CD4-positive, alpha-beta T cell treated with Interleukin-4 for 1 hour (primary cell): ENCODE measurements around the gene MAN2B1.

ENCODE experiments used
- DNase-seq, 2 donors: peaks; one replicate each; pipeline ENCODE4 v3.0.0-alpha.2; 2020 to 2022

Gene MAN2B1

DNA sequence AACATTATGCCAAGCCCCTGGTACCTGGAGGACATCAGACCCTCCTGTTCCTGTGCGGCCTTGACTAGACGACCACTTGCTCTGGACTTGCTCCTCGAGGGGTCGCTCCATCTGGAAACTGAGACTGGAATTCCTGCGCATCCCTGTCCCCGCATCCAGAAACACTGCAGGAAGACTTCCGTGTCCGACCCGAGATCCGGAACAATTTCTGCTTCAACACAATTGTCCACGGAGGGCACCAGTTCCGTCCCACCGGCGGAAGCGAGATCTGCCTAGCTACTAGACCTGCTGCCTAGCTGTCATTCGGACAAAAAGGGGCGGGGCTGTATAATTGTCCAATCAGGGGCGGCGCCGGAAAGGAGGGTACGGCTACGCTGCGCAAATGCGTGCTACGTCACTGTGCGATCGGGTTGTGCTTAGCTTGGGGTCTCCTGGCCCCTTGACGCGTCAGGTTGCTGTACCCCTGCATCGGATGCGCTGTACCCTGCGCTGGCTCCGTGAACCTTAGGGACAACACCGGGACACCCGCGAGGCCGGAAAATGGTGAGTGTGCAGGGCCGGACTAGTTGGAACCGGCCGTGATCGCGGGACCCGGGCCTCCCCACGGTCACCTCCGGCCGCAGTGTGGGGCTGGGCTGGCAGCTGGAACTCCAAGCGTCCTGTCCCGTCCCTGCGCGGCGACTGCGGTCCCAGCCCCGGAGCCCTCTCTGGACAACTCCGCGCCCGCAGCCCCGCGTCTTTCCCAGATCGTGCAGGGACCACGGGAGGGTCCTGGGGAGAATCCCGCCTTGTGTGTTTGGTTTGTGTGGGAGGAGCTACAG lies 55.8 kb downstream of the MAN2B1 start, which contains the start of the genes ZNF490 and ZNF791:
Gene ZNF490, minus strand, starts transcription at position 274 of the 821 bp plus-strand sequence. Its CDS starts 133 bp downstream, at position 141.
Gene ZNF791, plus strand, starts transcription at position 381 of the 821 bp plus-strand sequence. Its CDS starts 160 bp downstream, at position 541.
- peak; percentile 98 for DNase-seq

DNA sequence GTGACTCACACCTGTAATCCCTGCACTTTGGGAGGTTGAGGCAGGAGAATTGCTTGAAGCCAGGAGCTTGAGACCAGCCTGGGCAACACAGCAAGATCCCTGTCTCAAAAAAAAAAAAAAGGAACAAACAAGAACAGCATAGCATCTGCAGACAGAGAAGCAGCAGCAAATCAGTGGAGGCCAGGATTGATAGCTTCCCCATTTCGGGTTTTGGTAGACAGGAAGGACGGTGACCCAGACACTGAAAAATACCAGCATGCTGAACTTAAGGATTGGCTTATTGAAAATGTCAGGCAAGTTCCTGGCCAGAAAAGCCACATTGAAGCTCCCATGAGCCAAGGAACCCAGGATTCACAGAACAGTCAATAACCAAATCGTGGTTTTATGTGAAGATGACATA lies 58.9 kb downstream of the MAN2B1 start:
- DNase-seq = no peak

DNA sequence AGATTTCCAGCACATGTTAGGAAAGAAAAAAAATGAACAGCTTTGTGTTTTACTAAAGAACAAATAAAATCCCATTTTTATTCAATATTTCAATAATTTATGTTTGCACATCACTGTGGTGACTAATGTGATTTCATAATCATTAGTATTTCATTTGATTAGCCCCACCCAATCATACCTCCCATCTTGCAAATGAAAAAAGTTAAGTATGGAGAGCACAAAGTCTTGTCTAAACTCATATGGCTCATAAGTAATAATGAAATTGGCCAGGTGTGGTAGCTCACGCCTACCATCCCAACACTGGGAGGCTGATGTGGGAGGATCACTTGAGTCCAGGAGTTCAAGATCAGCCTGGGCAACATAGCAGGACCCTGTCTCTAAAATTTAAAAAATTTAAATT lies 59.7 kb downstream of the MAN2B1 start:
- DNase-seq = no peak

DNA sequence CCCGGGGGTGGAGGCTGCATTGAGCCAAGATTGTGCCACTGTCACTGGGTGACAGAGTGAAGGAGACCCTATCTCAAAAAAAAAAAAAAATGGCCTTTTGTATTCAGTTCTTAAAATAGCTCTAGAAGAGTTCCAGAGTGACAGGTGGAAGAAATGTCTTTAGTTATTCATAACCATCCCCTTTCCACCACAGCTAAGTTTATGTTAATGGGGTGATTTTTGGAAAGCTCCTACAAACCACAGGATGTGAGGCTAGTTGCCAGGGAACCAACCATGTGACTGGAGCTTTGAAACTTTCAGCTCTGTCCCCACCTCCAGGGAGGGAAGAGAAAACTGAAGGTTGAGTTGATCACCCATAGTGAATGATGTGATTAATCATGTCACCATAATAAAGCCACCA lies 62.8 kb downstream of the MAN2B1 start:
- DNase-seq = peak; percentile 31 to 64

DNA sequence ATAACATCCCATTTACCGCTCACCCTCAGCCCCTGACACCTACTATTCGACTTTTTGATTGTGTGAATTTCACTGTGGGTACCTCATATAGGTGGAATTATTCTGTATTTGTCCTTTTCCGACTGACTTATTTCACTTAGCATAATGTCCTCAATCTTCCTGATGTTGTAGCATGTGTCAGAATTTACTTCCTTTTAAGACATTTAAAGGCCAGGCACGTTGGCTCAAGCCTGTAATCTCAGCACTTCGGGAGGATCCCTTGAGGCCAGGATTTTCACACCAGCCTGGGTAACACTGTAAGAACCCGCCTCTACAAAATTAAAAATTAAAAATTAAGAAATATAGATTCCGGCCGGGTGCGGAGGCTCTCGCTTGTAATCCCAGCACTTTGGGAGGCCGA lies 68.9 kb downstream of the MAN2B1 start:
- DNase-seq = no peak

DNA sequence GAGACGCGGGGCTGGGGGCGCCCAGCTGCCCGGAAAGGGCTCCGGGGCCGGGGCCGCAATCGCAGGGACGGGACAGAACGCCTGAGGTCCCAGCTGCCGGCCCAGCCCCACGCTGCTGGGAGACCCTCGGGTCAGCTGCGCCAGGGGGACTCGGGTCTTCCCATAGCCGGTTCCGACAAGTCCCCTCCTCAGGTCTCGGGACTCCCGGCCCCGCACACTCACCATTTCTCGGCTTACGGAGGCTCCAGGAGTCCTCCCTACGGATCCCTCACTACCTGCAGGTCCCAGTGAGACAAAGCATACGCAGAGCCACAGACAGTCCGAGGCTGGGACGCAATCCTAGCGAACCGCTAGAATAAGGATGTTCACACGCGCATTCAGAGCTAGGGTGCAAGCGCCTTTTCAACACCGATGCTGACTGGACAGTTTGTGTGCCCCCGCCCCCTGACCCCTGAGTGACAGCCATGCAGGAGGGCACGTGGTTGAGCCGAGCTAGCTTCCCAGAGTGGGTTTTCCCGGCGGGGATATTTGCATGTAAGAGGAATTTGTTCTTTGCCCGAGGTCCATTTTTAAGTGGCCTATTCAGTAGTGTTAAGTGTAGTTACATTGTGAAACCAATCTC lies 69.5 kb downstream of the MAN2B1 start:
- no peak for DNase-seq
